Nephron progenitor cell (in vitro differentiated cells): ENCODE results near the gene STK32A.

Experiments used
- DNase-seq: peaks from one replicate; pipeline ENCODE4 v3.0.0; 2021
- H3K27ac Mint-ChIP-seq: 2 replicates; pipeline ENCODE4 v1.8.0; 2021; ENCODE audit warnings: mild to moderate bottlenecking, moderate library complexity, mixed read lengths
- H3K27me3 Mint-ChIP-seq: 2 replicates; pipeline ENCODE4 v1.8.0; 2021; ENCODE audit warnings: mild to moderate bottlenecking, low read depth, mixed read lengths; ENCODE audit not compliant: poor library complexity
- H3K36me3 Mint-ChIP-seq: 2 replicates; pipeline ENCODE4 v1.8.0; 2021; ENCODE audit warnings: low read depth, mixed read lengths
- H3K4me1 Mint-ChIP-seq: 2 replicates; pipeline ENCODE4 v1.8.0; 2021; ENCODE audit warnings: mixed read lengths
- H3K4me3 Mint-ChIP-seq: 2 replicates; pipeline ENCODE4 v1.8.0; 2021; ENCODE audit warnings: mild to moderate bottlenecking, moderate library complexity, mixed read lengths
- H3K9me3 Mint-ChIP-seq: 2 replicates; pipeline ENCODE4 v1.8.0; 2021; ENCODE audit warnings: mild to moderate bottlenecking, moderate library complexity, mixed read lengths
- TF ChIP-seq, protein P1 (sequence below): fragments of 200-600 bp; sonication (generic); IDR thresholded peaks from 2 replicates; pipeline ENCODE4 v1.5.0; 2021; ENCODE audit warnings: antibody characterized with exemption

Gene STK32A

DNA sequence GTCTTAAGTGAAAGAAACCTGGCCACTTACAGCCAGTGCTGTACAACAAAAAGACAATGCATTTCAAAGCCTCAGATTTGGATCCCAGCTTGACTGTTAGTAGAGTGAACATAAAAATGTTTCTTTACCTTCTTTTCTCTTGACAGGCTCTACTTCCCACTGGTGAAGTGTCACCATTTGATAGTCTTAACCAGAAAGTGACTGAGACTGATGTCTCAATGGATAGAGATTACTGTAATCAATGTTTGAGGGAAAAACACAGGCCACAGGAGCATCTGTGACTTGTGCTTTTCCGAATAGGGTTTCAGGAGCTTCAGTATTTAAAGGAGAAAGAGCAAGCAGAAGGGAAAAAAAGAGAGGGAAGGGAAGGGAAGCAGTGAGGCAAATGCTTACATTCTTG is 41.7 kb upstream of the STK32A start:
- H3K27ac Mint-ChIP-seq: peak overlapping the region; percentile 24
- DNase-seq: no peak

GRCh38 chr5:147200004-147200403 is 34.8 kb upstream of the STK32A start:
- peaks cover 9% of the 10 kb centered on the region for H3K27me3 Mint-ChIP-seq

More for the DNA sequence above, 41.7 kb upstream of the STK32A start:
- H3K4me1 Mint-ChIP-seq: no peaks in the 10 kb centered on the region
- peaks cover 3% of the 10 kb centered on the region for H3K27me3 Mint-ChIP-seq
- H3K36me3 Mint-ChIP-seq: no peaks in the 10 kb centered on the region
- no peak overlapping the region for H3K4me3 Mint-ChIP-seq
- TF ChIP-seq, protein P1, sequence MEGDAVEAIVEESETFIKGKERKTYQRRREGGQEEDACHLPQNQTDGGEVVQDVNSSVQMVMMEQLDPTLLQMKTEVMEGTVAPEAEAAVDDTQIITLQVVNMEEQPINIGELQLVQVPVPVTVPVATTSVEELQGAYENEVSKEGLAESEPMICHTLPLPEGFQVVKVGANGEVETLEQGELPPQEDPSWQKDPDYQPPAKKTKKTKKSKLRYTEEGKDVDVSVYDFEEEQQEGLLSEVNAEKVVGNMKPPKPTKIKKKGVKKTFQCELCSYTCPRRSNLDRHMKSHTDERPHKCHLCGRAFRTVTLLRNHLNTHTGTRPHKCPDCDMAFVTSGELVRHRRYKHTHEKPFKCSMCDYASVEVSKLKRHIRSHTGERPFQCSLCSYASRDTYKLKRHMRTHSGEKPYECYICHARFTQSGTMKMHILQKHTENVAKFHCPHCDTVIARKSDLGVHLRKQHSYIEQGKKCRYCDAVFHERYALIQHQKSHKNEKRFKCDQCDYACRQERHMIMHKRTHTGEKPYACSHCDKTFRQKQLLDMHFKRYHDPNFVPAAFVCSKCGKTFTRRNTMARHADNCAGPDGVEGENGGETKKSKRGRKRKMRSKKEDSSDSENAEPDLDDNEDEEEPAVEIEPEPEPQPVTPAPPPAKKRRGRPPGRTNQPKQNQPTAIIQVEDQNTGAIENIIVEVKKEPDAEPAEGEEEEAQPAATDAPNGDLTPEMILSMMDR: no peak
- no peaks in the 10 kb centered on the region for H3K9me3 Mint-ChIP-seq

DNA sequence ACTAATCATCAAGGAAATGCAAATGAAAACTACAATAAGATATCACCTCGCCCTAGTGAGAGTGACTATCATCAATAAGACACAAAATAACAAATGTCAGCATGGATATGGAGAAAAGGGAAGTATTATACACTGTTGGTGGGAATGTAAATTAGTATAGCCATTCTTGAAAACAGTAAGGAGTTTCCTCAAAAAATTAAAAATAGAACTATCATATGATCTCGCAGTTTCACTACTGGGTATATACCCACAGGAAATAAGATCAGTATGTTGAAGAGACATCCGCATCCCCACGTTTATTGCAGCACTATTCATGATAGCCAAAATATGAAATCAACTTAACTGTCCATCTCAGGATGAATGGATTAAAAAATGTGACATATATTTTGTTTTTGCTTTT is 31.6 kb upstream of the STK32A start:
- Mint-ChIP-seq H3K27me3 (peaks cover 5% of the 10 kb centered on the region), H3K36me3 (no peaks in the 10 kb centered on the region), H3K9me3 (peaks cover 5% of the 10 kb centered on the region), H3K4me1 (no peaks in the 10 kb centered on the region), H3K27ac (no peak overlapping the region), H3K4me3 (no peak overlapping the region)
- DNase-seq: no peak
- TF ChIP-seq, protein P1: no peak

More at GRCh38 chr5:147200004-147200403, 34.8 kb upstream of the STK32A start:
- peaks cover 5% of the 10 kb centered on the region for H3K9me3 Mint-ChIP-seq
- H3K36me3 Mint-ChIP-seq: no peaks in the 10 kb centered on the region
- no peak overlapping the region for H3K4me3 Mint-ChIP-seq
- no peak for DNase-seq
- no peak overlapping the region for H3K27ac Mint-ChIP-seq
- H3K4me1 Mint-ChIP-seq: no peaks in the 10 kb centered on the region
- TF ChIP-seq, protein P1: no peak

DNA sequence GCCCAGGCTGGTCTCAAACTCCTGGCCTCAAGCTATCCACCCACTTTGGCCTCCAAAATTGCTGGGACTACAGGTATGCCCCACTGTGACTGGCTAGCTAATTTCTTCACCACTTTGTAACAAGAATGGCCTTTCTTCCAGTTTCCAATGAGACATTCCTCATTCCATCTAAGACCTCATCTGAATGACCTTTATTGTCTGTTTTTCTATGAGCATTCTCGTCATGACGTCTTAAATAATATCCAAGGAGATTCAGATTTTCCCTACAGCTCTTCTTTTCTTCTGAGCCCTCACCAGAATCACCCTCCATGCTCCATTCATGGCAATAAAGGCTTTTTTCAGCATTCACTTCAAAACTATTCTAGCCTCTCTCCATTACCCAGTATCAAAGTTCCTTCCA is 30.2 kb upstream of the STK32A start:
- H3K9me3 Mint-ChIP-seq: peaks cover 5% of the 10 kb centered on the region
- no peaks in the 10 kb centered on the region for H3K4me1 Mint-ChIP-seq
- no peak overlapping the region for H3K4me3 Mint-ChIP-seq
- no peak overlapping the region for H3K27ac Mint-ChIP-seq
- TF ChIP-seq, protein P1: no peak
- peaks cover 4% of the 10 kb centered on the region for H3K27me3 Mint-ChIP-seq
- H3K36me3 Mint-ChIP-seq: no peaks in the 10 kb centered on the region
- DNase-seq: no peak

DNA sequence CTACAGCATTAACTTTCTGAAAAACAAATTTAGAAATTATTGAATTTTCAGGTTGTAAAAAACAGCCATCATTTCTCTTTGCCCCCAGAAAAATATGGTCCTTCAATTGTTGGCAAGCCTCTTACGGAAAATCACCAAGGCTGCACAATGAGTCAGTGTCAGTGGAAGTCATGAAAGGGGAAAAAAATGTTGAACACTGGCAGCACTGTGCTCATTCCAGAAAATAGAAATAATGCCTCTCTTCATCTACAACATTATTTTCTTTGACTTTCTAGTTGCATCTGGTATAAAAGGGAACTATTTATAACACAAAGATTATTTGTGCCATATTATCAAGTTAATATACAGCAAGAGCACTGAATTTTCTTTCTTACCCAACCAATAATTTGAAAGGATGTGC is 26.7 kb upstream of the STK32A start:
- peaks cover 5% of the 10 kb centered on the region for H3K9me3 Mint-ChIP-seq
- no peak for DNase-seq
- H3K4me3 Mint-ChIP-seq: no peak overlapping the region
- H3K36me3 Mint-ChIP-seq: no peaks in the 10 kb centered on the region
- H3K27ac Mint-ChIP-seq: no peak overlapping the region
- peaks cover 4% of the 10 kb centered on the region for H3K27me3 Mint-ChIP-seq
- H3K4me1 Mint-ChIP-seq: no peaks in the 10 kb centered on the region
- TF ChIP-seq, protein P1: no peak

GRCh38 chr5:147216552-147217154 is 18.2 kb upstream of the STK32A start:
- Mint-ChIP-seq H3K9me3 (no peaks in the 10 kb centered on the region), H3K36me3 (no peaks in the 10 kb centered on the region), H3K4me1 (peaks cover 15% of the 10 kb centered on the region), H3K27me3 (no peaks in the 10 kb centered on the region), H3K27ac (no peak overlapping the region), H3K4me3 (no peak overlapping the region)
- DNase-seq: peak; percentile 12
- TF ChIP-seq, protein P1: no peak
